Skeletal muscle tissue (tissue), 4 donors: ENCODE data around the gene ASIC2. TPM values are rescaled to one million over a fixed set of nuclear protein-coding genes. Genes with fewer than 3 reads are reported as not detected.

Experiments used
- H3K27ac ChIP-seq: one replicate; pipeline ENCODE4 v1.7.0; 2013; ENCODE audit warnings: mild to moderate bottlenecking, low read depth, low read length, inconsistent platforms
- H3K27me3 ChIP-seq, 3 donors: one replicate each; pipeline ENCODE4 v1.7.0; 2013; ENCODE audit warnings: low read length in 3 of 3; ENCODE audit not compliant: control insufficient read depth in 3 of 3, insufficient read depth in 3 of 3
- H3K36me3 ChIP-seq, 3 donors: one replicate each; pipeline ENCODE4 v1.7.0; 2013; ENCODE audit warnings: low read length in 3 of 3; ENCODE audit not compliant: control insufficient read depth in 3 of 3, insufficient read depth in 3 of 3
- H3K4me1 ChIP-seq, 3 donors: one replicate each; pipeline ENCODE4 v1.7.0; 2013; ENCODE audit warnings: low read length in 3 of 3, mild to moderate bottlenecking in 3 of 3; ENCODE audit not compliant: control insufficient read depth in 3 of 3, insufficient read depth in 3 of 3
- H3K4me3 ChIP-seq, 3 donors: one replicate each; pipeline ENCODE4 v1.7.0; 2013; ENCODE audit warnings: low read length in 3 of 3
- H3K9ac ChIP-seq, 3 donors: one replicate each; pipeline ENCODE4 v1.7.0; 2013; ENCODE audit warnings: low read length in 3 of 3, mild to moderate bottlenecking in 3 of 3, moderate library complexity in 2 of 3, low read depth in 1 of 3
- H3K9me3 ChIP-seq, 3 donors: one replicate each; pipeline ENCODE4 v1.7.0; 2013; ENCODE audit warnings: low read length in 3 of 3; ENCODE audit not compliant: control insufficient read depth in 3 of 3
- total RNA-seq: library from RNA; depleted of rRNA; stranded (reverse); fragments of >200 nt; gene quantifications from one replicate; pipeline ENCODE4 v1.2.3, GENCODE V29; 2014
- donor health status: Osteomylitis.

ASIC2 gene
- total RNA-seq, 1 donor from 2014 or later: not detected

DNA sequence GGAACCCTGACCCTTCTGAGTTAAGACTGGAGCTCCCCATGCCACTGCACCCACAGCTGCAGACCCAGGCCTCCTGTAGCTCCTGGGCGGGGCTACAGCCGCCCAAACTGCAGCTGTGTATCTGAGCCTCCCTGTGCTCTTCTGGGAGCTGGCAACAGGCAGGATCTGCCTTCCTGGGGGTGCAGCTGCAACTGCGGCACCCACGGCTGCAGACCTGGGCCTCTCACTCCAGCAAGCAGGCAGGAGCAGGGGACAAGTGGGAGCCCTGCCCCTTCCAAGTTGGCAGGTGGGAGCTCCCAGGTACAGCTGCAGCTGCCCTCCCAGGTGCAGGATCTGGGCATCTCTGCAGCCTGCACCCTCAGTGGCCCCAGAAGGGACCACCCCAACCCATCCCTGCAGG lies 259.9 kb downstream of the ASIC2 start:
- H3K4me1 ChIP-seq: no peaks in the 10 kb centered on the region
- no peaks in the 10 kb centered on the region for H3K36me3 ChIP-seq
- H3K27me3 ChIP-seq: peaks cover 0 to 13% (median 9%) of the 10 kb centered on the region in 3 donors
- H3K4me3 ChIP-seq: no peak overlapping the region
- H3K9ac ChIP-seq: no peak overlapping the region
- H3K27ac ChIP-seq: no peak overlapping the region
- H3K9me3 ChIP-seq: no peaks in the 10 kb centered on the region

DNA sequence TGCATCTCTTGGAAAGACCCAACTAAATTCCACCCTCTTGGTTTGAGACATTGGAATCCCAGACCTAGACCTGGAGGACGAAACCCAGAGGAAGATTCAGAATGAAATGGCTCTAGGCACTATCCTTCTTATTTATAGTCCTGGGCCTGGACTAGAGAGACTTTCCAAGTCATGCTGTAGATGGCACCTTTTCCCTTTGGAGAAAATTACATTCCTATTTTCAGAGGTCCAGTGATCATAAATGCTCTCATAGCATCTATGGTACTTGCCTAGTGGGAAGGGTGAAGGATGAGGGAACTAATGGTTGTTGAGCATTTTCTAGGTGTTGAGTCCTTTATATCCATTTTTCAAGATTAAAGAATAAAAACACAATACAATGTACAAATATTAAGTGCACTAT lies 264.3 kb downstream of the ASIC2 start:
- H3K4me3 ChIP-seq: no peak overlapping the region
- no peaks in the 10 kb centered on the region for H3K9me3 ChIP-seq
- no peak overlapping the region for H3K9ac ChIP-seq
- peaks cover 0 to 10% (median 8%) of the 10 kb centered on the region in 3 donors for H3K27me3 ChIP-seq
- no peak overlapping the region for H3K27ac ChIP-seq
- no peaks in the 10 kb centered on the region for H3K36me3 ChIP-seq
- no peaks in the 10 kb centered on the region for H3K4me1 ChIP-seq

DNA sequence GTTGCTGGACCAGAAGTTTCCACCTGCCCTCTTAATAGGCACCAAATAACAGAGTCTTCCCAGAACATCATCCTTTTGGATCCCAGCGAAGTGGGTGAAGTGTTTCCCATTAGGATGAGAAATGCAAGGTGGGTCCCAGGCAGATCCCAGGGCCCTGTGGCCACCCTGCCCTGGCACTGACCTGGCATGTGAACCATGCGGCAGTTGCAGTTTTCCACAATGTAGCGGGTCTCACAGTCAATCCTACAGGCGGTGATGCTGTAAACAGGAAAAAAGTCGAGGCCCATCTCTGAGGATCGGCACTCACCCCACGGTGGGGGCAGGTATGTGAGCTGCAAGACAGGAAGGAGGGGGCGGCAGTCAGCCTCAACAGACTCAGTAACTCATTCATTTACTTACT lies 265.0 kb downstream of the ASIC2 start:
- Histone ChIP-seq H3K9ac (no peak overlapping the region), H3K4me3 (no peak overlapping the region), H3K36me3 (no peaks in the 10 kb centered on the region), H3K9me3 (no peaks in the 10 kb centered on the region), H3K27me3 (peaks cover 0 to 3% (median 1%) of the 10 kb centered on the region in 3 donors), H3K4me1 (no peaks in the 10 kb centered on the region), H3K27ac (no peak overlapping the region)

DNA sequence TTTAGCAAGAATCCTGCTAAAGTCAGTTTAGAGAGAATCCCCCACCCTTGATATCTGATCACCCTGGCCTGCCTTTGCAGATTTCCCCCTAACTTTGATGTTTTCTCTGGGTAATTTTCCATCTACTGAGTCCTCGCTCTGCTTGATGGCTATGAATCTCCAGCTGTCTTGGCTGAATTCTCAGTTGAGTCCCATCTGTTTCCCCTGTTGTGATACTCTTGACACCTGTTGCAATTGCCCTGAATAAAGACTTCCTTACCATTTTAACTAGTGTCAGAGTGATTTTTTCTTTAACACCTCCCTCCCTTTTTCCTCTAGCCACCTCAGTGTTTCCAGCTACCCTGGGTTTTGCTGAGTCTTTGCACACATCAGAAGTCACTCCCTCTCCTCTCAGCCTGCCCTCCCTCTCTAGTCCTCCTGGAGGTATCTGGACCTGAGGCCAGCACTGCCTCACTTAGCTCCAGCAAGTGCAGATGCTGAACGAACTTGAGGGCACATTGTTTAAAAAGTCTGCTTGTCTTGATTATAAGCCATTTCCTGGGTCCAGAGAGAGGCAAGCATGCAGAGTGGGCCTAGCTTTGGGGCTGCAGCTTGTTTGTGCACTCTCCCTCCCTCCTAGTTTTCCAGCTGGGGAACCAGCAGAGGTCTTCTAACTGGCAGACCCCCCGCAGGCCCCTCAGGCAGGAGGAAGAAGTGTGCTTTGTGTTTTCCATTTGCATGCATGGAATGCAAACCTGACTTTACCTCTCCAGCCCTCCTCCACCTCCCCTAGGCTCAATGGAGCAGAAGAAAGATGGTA lies 268.2 kb downstream of the ASIC2 start:
- no peak overlapping the region for H3K27ac ChIP-seq
- H3K4me3 ChIP-seq: no peak overlapping the region
- no peak overlapping the region for H3K9ac ChIP-seq
- peaks cover 0 to 6% (median 3%) of the 10 kb centered on the region in 3 donors for H3K27me3 ChIP-seq
- H3K36me3 ChIP-seq: no peaks in the 10 kb centered on the region
- H3K9me3 ChIP-seq: no peaks in the 10 kb centered on the region
- no peaks in the 10 kb centered on the region for H3K4me1 ChIP-seq

DNA sequence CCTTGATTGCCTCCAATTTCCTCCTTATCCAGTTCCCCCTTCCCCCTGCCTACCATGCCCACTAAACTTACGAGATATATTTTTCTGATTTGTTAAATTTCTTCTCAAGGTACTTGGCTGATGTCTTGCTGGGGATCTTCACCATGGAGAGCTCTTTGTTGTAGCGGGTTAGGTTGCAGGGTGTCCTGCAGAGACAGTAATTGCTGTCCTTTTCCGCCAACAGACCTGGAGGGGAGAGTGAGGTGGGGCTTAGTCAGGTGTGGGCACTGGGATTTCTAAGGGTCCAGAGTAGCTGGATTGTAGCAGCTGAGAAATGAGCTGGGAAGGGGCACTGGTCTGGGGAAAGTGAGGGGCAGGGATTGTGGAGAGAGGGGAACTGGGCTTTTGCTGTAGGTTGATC lies 269.3 kb downstream of the ASIC2 start:
- H3K4me3 ChIP-seq: no peak overlapping the region
- no peak overlapping the region for H3K27ac ChIP-seq
- no peak overlapping the region for H3K9ac ChIP-seq
- peaks cover 0 to 9% (median 5%) of the 10 kb centered on the region in 3 donors for H3K27me3 ChIP-seq
- no peaks in the 10 kb centered on the region for H3K4me1 ChIP-seq
- no peaks in the 10 kb centered on the region for H3K36me3 ChIP-seq
- H3K9me3 ChIP-seq: no peaks in the 10 kb centered on the region

DNA sequence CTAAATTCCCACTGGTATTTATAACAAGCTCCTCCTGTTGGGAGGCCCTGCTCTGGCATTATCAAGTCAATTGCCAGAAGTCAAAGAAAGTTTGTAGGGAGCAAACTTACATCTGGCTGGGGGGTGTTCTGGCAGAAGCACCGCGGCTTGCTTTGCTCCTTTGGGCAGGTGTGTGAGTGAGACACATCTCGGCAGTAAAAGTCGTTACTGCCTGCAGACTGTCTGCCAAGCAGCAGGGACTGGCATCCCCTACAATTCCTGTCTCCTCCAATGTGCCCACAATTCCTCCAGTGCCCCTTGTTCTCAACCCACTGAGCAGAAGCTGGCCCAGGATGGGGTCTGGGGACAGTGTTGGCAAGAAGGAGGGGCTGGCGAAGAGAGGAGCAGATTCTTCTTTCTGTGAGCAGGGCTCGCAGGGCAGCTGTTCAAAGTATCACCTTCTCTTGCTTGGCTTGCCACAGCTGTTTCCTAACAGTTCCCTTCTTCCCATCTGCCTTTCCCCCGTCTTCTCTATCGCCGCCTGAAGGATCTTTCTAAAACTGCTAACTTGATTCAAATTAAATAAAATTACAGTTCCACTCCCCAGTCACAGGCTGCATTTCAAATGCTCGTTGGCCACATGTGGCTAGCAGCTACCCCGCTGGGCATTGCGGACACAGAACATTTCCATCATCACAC lies 271.2 kb downstream of the ASIC2 start:
- Histone ChIP-seq H3K27me3 (peaks cover 0 to 13% (median 10%) of the 10 kb centered on the region in 3 donors), H3K4me3 (no peak overlapping the region), H3K36me3 (no peaks in the 10 kb centered on the region), H3K9ac (no peak overlapping the region), H3K27ac (no peak overlapping the region), H3K9me3 (no peaks in the 10 kb centered on the region), H3K4me1 (no peaks in the 10 kb centered on the region)

DNA sequence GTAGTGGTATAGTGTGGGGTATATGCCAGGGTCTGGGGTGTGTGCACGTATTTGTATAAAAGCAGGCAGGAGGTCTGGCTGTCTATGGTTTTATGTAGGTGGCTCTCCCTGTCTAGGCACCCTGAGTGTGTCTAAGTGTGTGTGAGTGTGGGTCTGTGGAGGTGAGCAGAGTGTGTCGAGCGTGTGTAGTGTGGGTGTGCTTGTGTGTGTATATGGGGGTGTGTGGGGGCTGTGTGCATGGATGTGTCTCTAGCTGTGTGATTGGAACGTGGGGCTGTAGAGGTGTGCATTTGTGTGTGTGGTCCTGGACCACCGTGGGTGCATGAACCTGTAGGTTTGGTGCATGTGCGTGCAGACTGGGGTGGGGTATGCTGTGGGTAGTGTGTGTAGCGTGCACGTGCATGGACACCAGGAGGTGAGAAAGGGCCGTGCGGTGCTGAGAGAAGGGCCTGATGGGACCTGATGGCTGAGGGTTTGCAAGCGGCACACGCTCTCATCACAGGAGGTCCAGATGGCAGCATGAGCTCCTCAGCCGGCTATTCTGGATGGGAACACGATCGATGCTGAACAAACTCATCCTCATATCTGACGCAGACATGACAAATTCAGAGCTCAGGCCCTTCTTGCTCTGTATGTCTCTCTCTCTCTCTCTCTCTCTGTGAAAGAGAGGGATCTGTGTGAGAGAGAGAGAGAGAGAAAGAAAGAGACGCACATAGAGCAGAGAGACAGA lies 273.8 kb downstream of the ASIC2 start:
- peaks cover 0 to 22% (median 13%) of the 10 kb centered on the region in 3 donors for H3K27me3 ChIP-seq
- H3K9me3 ChIP-seq: no peaks in the 10 kb centered on the region
- no peak overlapping the region for H3K27ac ChIP-seq
- no peak overlapping the region for H3K4me3 ChIP-seq
- H3K36me3 ChIP-seq: no peaks in the 10 kb centered on the region
- H3K4me1 ChIP-seq: no peaks in the 10 kb centered on the region
- no peak overlapping the region for H3K9ac ChIP-seq

DNA sequence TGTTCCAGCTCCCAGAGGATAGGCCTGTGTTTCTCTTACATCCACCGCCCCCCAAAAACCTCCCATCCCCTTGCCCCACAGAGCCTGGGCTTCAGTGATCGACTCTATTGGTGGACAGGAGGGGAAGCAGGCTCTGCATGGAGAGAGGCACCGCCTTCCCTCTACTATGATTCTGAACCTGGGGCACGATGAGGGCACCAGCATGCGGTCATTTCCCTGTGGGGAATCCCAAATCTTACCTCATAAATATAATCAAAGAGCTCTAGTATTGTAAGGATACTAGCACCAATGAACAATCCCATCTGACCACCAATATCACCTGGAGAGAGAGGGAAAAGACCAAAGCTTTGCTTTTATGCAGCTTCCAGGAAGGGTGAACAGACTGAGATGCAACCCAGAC lies 275.7 kb downstream of the ASIC2 start:
- Histone ChIP-seq H3K4me3 (no peak overlapping the region), H3K36me3 (no peaks in the 10 kb centered on the region), H3K27me3 (peaks cover 0 to 32% (median 16%) of the 10 kb centered on the region in 3 donors), H3K27ac (no peak overlapping the region), H3K4me1 (no peaks in the 10 kb centered on the region), H3K9me3 (no peaks in the 10 kb centered on the region), H3K9ac (no peak overlapping the region)

DNA sequence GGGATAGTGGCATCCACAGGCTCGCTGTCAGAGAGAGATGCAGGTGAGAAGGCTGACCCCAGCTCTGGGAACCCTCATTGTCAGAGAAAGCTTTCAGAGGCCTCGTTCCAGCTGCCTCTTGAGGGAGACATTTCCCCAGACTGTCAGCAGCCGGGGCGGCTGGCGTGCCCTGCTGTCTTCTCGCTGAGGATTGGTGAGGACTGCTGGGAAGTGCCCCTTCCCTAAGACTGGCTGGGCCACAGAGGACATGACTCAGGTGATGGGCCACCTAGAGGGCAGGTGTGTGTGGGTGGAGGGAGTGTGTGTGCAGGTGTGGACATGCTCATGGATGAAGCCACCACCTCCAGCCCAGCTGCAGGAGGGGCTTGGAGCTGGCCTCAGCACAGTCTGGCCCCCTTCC lies 276.2 kb downstream of the ASIC2 start:
- no peaks in the 10 kb centered on the region for H3K36me3 ChIP-seq
- H3K9me3 ChIP-seq: no peaks in the 10 kb centered on the region
- H3K27ac ChIP-seq: no peak overlapping the region
- H3K4me1 ChIP-seq: no peaks in the 10 kb centered on the region
- no peak overlapping the region for H3K9ac ChIP-seq
- peaks cover 0 to 32% (median 16%) of the 10 kb centered on the region in 3 donors for H3K27me3 ChIP-seq
- H3K4me3 ChIP-seq: no peak overlapping the region
